Activated CD8-positive, alpha-beta memory T cell treated with anti-CD3 and anti-CD28 coated beads, Interleukin-2, amount 50 U/mL, for 48 hours (primary cell): ENCODE data around the gene ATF6B.
A peak's percentile ranks its signal among the peaks of the same experiment; 100 is the strongest.

ENCODE experiments used
- DNase-seq: peaks from one replicate; pipeline ENCODE4 v3.0.0-alpha.2; 2020

Gene ATF6B

DNA sequence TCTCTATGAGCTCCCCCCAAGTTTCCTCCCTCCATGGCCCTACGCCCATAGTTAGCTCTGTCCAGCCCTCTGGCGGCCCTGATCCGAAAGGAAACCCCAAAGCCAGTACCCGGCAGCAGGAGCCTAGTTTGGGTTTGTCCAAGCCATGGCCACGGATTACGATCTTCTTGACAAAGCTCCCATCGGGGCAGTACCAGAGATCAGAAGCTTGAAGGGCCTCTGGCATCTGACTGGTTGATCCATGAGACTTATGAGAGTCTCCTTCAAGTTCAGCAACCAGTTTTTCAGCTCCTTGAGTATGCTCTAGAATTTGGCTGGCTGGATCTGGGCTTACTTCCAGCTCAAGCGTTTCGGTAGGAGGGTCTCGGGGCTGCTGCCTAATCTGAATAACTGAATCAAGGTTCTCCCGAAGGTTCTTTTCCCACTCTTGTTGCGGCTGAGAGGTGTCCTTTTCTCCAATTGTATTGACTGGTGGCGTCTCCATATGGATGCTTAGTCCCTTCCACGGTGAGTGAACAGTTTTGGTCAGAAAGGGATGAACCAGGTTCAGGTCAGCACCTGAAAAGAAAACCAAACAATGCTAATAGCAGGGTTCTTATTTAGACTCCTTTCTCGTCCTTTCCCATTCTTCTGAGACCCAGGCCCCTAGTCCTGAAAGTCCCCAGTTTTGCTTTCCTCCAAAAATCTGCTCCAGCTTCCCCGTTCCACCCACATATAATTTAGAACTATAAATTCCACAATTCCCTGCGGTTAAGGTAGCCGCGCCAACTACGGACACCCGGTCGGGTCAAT lies 1.4 kb upstream of the ATF6B start:
- no peak for DNase-seq

DNA sequence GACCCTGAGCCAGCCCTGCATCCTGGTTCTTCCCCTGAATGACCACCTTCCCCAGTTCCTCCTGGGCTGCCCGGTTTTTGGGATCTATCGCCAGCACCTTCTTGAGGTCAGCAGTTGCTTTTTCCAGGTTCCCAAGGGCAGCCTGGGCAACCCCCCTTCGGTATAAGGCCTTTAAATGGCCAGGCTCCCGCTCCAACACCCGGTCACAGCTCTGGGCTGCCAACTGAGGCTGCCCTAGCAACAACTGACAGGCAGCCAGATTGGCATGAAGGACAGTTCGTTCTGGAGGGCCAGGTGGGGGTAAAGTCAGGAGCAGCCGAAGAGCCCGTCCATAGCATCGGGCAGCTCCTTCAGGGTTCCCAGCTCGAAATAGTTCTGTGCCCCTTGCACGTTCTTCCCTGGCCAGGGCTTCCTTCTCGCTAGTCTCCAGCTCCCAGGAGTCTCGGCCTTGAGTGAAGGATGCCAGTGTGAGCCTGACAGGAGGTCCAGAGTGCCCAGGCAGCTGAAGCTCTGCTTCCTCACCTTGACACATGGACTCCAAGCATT lies 778 bp upstream of the ATF6B start:
- DNase-seq = no peak

DNA sequence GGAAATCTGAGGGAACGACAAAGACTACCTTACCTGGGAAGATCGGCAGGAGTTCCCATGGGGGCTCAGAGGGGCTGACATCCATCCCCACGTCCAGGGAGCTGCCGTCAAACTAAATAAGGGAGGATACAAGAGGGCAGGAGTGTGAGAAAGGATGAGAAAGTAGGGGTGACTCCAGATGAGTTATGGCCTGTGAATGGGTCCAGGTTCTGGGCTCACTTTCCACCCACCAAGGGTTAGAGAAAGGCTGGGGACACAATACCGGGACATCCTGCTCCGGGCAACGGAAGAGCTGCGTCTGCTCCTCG lies 683 bp downstream of the ATF6B start:
- no peak for DNase-seq

DNA sequence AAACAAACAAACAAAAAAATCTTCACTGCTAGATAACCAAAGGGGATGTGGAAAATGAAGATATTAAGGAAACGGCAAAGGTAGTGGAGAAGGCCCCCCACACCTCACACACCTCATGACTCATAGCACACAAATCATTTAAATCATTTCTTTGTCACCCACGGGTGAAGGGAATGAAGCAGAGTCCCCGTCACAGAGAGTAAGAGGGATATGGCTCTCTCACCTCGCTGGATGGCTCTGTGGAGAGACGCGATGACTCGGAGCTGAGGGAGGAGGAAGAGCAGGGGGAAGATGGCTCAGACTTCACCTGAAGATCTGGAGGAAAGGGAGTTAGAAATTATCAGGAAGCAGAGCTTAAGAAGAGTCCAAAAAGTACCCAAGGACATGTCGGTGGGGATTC lies 1.2 kb downstream of the ATF6B start:
- DNase-seq = no peak

DNA sequence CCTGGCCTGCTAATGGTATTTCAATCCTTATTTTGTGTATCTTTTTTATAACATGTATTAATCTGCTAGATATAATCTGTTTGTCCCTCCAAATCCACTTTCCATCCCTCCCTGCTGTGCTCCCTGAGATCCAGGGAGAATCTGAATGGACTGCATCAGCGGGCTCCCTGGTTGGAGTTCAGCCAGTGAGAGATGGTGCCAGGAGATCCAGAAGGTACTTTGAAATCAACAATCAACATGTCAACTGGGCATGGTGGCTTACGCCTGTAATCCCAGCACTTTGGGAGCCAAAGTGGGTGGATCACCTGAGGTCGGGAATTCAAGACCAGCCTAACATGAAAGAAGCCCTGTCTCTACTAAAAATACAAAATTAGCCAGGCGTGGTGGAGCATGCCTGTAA lies 4.4 kb downstream of the ATF6B start:
- DNase-seq = no peak

DNA sequence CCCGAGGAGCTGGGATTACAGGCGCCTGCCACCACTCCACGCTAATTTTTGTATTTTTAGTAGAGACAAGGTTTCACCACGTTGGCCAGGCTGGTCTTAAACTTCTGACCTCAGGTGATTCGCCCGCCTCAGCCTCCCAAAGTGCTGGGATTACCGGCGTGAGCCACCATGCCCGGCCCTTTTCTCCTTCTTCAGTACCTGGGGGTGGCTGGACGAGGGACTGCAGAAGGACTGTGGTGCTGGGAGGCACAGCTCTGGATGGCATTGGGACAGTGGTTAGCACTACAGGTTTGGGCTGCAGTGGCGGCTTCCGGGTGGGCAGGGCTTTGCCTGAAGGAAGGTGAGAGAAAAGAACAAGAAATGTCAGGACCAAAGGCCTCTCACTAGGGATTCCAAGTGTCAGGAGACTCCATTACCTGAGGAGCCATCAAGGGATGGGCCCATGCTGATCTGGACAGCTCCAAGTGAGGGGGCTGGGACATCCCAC lies 7.4 kb downstream of the ATF6B start:
- DNase-seq = no peak

DNA sequence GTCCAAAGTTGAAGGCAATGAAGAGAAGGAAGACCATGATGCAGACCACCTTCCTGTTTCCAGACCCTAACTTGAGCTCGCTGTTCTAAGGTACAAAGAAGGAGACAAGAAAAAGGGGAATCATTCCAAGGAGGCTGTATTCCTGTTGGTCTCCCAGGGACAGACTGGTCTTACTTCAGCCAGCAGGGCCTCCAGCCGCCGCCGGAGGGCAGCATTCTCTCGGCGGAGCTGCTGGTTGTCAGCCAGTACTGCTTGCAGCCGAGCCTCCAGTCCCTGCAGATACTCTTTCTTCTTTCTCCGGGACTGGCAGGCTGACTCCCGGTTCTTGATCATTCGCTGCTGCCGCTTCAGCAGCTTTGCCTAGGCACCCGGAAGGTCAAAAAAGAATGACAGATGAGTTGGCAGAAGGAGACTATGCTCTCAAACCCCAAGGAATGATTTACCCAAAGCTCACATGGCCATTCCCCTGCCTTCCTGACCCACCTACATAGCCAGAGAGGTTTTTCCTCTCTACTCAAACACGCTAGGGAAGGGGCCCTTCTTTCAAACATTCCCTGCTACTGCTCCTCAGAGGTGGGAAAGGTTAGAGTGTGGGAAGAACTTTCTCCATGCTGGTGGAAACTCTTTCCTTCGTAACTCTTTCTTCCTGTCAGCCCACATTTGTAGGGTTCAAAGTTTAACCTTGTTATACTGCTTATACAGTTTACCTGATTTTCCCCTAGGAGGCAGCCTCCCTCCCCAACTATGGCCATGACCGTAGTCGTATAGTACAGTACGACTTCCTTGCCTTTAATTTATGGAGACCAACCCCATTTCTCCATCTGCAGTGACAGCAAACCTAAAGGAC lies 9.0 kb downstream of the ATF6B start:
- peak; percentile 84 for DNase-seq

DNA sequence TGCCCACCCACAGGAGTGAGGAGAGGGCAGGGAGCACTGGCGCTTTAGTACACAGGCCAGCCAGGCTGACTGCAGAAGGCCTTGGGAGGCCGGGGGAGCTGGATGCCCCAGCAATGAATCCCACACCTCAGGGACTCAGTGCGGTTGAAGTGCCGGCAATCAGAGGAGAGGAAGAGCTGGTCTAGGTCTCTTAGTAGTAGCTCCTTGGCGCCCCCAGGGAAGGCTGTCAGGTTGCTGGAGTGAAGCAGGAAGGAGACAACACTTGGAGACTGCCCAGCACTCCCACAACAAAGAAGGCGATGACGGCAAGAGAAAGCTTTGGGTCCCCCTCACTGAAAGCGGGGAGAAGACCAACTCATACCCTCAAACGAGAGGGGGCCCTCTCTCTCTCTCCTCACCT lies 10.6 kb downstream of the ATF6B start:
- DNase-seq = no peak

DNA sequence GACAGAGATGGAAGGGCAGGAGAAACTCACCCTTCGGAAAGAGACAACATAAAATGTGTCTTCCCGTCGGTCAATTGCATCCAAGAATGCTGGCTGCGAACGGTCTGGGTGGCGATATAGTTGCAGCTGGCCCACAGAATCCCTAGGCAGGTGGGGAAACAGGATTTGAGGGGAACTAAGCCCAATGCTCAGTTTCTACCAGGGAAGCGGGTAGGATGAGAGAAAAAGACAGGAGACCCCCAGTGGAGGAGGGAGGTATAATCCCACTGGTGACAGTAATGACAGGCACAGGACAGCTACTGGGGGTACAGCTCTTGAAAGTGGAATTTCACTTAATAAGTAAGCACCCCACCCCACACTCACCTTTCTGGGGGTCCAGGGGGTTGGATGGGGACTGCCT lies 11.4 kb downstream of the ATF6B start:
- DNase-seq = no peak

DNA sequence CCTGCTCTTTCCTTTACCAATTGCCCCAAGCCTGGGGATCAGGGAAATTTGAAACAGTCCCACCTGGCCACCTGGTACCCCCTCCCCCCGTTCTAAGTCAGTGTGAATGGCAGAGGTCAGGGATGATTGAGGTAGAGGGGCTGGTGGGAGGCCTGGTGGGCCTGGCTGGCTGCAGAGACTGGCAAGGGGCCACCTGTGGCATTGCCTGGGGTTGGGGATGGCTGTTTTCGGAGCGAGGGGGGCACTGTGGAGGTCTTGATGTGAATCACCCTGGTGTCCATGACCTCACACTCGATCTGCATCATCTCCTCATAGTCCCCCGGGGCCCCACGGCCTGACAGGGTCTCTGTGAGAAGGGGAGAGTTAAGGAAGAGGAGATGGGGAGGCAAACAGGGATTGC lies 12.4 kb downstream of the ATF6B start:
- no peak for DNase-seq

DNA sequence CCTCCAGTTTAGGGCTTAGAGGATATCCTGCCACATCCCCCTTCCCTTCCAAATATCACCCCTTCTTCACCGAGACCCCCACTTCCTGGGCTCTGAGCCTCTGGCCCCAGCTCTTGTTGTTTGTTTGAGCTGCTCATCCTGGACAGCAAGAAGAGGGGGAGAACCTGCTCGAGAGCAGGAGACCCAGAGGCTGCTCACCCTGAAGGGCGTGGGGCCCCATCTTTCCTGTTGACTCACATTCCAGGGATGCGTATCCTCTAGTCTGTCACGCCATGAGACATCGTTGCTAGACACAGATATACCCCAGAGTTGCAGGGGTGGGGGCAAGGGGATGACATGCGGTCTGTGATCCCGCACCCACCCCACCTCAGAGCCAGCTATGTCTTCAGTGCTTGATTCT lies 13.2 kb downstream of the ATF6B start:
- no peak for DNase-seq

DNA sequence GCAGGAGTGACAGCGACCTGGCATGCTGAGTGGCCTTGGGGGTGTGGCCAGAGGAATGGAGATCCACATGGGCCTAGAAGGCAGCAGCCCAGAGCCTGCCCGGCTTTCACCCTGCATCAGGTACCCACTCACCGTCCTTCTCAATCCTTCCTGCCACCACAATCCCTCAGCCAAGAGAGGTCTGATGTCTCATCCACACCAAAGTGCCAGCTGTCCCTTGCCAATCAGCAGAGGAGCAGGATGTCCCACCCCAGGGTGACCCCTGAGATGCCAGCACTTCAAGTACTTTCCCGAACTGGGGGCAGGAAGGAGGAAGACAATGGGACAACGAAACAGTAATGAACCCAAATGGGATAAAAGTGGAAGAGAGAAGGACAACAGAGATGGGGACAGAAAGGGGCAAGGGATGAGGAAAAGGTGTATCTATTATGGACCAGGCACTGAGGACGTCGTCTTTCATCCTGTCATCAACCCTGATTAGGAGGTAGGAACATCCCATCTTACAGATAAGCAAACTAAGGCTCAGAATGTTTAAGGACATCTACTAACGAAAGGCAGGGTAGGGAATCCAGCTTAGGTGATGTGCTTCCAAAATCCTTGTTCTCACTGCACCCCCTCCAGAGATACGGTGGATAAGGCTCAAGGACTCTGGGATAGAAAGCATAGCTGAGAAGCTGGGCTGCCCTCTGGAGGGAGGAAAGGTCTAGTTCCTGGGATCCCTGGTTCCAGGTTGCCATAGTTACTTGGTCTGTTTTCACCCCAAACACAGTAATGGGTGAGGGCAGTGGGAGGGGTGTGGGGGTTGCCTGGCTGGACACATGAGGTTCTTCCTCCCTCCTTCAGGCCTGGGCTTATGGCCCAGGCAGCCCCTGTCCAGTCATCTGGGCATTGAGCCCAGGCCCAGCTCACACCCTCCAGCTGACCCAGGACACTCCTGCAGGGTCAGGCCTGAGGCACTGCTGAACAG lies 14.4 kb downstream of the ATF6B start:
- DNase-seq = no peak

DNA sequence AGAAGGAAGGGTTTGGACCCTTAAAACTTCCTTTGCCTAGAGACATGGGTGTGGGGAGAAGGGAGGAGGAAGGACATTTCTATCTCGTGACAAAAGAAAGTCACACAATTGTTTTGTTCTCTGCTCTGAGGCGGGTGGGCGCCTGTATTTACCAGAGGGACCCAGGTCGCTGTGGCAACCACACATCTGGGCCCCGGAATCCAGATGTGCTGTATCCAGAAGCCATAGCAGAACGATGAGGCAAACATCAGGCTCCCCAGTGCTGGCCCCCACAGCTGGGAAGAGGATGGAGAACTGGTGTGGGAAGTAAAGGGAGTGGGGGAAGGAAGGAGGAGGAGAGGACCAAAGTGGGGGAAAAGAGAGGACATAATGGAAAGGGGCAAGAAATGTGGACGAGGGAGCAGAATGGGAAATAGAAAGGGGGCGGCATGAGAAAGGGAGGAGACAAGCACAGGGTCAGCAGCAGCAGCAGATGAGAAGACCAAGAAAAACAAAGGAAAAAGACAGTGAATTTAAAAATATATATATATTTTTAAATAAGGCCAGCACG lies 15.5 kb downstream of the ATF6B start:
- DNase-seq = no peak

DNA sequence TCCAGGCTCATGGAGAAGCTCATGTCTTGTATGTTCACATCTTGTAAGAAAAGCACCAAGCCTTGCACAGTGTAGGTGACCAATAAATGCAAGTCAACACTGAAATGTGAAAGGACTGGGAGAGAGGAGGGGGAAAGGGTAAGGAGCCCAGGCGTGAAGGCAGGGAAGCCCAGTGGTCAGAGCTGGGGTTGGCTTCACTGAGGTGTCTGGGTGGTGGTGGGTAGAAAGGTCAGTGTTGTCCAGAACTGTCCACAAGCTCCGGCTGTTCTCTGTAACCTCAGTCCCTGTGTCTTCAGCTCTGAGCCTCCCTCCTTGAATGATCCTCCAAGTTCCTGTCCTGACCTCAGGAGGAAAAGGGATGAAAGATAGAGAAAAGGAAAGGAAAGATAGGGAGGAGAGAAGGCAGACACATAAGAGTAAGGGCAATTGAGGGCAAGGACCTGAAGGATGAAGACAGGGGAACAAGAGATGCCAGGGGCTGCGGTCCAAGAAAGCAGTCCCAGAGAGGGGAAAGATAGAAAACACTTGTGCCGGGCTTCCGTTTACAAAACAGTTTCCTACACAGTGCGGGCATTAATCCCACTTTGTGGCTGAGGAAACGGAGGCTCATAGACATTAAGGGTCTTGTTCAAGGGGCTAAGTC lies 16.5 kb downstream of the ATF6B start:
- no peak for DNase-seq

DNA sequence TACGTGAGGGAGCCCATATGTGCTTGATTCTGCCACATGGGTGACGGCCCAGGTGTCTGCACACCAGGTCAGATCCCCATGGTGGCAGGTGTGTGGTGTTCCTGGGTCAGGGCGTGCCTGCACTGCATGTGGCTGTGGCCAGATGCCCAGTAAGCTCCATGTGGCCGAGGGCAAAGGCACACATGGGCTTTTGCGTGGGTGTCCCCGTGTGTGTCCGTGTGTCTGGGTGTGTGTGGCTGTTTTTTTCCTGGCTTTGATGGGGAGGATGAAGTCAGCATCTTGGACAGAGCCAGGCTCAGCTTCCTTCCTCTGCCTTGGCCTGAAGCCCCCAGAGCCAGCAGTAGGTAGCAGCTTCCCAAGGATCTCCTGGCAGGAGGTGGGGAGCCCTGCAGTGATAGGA lies 17.4 kb downstream of the ATF6B start:
- DNase-seq = no peak

DNA sequence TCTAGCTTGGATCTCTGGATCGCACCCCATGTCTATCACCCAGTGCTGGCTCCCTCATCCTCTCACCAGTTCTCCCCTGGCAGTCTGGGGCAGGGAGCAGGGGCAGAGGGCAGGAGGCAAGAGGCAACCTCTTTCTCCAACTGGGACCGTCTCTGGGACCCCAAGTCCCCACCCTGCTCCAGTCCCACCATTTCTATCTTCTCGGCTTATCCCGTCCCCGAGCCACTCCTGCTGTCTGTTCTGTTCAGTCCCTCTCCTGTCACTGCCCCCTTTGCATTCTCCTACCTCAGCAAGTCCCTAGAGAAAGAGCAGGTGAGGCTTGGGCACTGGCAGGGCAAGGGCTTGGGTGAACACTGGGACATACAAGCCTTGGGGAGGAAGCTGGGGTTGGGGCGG lies 18.3 kb downstream of the ATF6B start:
- DNase-seq = no peak

DNA sequence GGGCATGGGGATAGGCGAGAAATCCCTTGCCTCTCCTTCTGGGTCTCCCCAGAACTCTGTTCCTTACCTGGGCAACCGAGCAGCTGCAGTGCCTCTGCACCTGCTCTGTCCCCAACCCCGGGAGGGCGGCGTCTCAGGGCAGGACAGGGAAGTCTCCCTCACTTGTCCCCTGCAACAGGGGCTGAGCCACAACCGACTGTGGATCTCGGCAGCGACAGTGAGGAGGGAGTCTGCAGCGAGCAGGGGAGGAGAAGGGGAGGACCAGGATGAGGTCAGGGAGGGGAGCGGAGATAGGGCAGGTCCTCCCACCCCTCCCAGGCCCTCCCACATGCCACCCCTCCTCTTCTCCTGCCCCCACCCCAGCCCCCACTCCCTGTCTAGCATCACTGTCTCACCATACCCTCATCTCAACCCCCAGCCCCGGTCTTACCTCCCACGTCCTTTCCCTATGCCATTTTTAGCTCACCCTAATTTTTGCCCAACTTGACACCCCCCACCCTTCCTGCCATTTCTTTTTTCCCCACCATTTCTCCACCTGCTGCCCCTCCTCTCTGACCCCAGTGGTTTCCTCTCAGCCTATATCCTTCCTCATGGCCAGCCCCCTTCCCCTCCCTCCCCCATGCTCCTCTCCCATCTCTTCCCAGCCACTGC lies 18.8 kb downstream of the ATF6B start, which contains the start of gene TNXB:
TNXB (minus strand) TSS at position 225 of the 651 bp plus-strand sequence. CDS start 11,140 bp downstream, outside the sequence.
- DNase-seq = no peak

DNA sequence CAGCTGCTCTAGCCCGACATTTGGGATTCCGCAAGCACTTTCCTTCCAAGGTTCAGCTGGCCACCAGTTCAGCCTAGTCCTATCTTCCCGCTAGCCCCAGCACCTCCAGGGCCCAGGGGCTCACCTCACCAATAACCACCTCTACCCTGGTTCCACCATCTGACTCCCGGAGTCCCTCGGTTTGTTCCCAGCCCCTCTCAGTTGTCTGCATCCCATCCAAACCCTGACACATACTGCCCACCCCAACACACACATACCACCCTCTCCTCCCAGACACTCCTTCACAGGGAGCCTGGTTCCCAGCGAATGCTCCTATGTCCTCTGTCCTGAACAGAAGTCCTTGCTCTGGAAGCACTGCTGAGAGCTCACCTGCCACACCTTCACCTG lies 19.3 kb downstream of the ATF6B start:
- no peak for DNase-seq

DNA sequence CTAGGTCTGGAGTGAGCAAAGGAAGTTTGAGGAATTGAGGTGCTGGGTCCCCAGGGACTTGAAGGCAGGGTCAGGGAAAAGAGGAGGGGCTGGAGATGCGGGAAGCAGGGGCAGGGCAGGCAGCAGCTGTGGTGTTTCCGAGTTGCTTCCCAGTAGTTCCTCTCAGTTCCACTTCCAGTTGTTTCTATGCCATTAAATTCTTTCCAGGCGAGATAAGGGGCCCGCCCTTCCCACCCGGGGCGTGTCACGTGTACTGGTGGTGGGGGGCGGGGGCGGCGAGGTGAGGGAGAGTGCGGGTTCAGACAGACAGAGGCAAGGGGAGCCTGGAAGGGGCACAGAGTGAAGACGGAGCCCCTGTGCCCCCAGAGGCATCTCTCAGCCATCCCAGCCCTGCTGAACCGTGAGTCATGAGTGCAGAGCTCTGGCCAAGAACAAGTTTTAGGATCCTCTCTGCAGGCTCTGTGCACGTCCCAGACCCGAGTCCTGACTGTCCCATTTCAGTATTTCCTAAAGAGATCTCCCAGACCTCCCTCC lies 19.9 kb downstream of the ATF6B start:
- no peak for DNase-seq

DNA sequence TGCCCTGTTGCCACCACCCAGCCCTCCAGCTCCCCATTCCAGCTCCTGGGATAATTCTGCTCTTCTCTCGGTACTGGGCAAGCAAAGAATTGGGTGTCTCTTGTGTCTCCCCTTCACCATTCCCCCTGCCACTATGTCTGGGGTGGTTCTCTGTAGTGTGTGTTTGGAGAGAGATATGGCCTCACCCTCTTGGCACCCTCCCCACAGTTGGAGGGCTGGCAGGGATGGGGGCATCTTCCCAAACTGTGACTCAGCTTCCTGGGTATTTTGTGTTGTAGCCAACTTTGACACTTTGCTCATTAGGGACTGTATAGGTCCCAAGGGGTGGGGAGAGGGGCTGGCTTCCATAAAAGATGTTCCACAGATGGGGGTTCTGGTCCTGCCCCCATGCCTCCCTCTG lies 20.6 kb downstream of the ATF6B start:
- no peak for DNase-seq

DNA sequence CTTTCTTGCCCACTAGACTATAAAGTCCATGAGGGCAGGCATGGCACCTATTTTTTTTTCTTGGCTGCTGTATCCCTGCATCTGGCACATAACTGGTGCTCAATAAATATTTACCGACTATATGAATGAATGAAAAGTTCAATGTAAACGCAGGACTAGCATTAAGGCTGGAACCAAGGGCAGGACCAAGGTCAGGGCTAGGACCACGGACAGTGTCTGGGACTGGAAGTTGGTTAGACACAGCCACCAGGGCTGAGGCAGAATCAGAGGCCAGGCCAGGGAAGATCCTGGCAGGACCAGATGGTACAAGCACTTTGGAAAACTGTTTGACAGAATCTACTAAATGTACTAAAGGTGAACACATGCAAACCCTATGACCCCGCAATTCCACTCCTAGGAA lies 22.6 kb downstream of the ATF6B start:
- no peak for DNase-seq
